Midbrain (tissue), 1 donor: ENCODE data around the gene MCUB.
"Not testable (repeated sequence)": the region's sequence is repeated elsewhere in the genome, so short reads cannot be mapped to it uniquely, and the experiment has no call there.

Experiments used
- DNase-seq: peaks from one replicate; lab custom pipeline; 2025; lab: John Stamatoyannopoulos, UW

MCUB gene

GRCh38 chr4:109627361-109627760, 67.3 kb downstream of the MCUB start:
- no peak for DNase-seq

GRCh38 chr4:109629775-109630174, 69.7 kb downstream of the MCUB start:
- no peak for DNase-seq

GRCh38 chr4:109631532-109632108, 71.6 kb downstream of the MCUB start:
- no peak for DNase-seq

GRCh38 chr4:109640644-109641043, 80.6 kb downstream of the MCUB start:
- no peak for DNase-seq

GRCh38 chr4:109645874-109646710, 86.0 kb downstream of the MCUB start:
- DNase-seq, result no peak

GRCh38 chr4:109648266-109648996, 88.4 kb downstream of the MCUB start:
- no peak for DNase-seq

GRCh38 chr4:109648997-109649575, 89.0 kb downstream of the MCUB start:
- no peak for DNase-seq

- no peak for DNase-seq
Observed at GRCh38 chr4:109649872-109650271, 89.8 kb downstream of the MCUB start.

GRCh38 chr4:109655396-109655795, 95.3 kb downstream of the MCUB start:
- no peak for DNase-seq

- DNase-seq, result no peak
Observed at GRCh38 chr4:109657854-109658418, 97.9 kb downstream of the MCUB start.

- no peak for DNase-seq
Observed at GRCh38 chr4:109658871-109659410, 98.9 kb downstream of the MCUB start.

GRCh38 chr4:109662116-109662515, 102.1 kb downstream of the MCUB start:
- no peak for DNase-seq

- DNase-seq, result no peak
Observed at GRCh38 chr4:109662771-109663170, 102.7 kb downstream of the MCUB start.

GRCh38 chr4:109665783-109666485, 105.9 kb downstream of the MCUB start:
- DNase-seq, result no peak

- DNase-seq, result no peak
Observed at GRCh38 chr4:109671350-109671749, 111.3 kb downstream of the MCUB start.

GRCh38 chr4:109672169-109672930, 112.3 kb downstream of the MCUB start:
- no peak for DNase-seq

GRCh38 chr4:109673303-109673702, 113.3 kb downstream of the MCUB start:
- DNase-seq, result no peak

- no peak for DNase-seq
Observed at GRCh38 chr4:109675181-109675580, 115.1 kb downstream of the MCUB start.

- DNase-seq, result no peak
Observed at GRCh38 chr4:109675843-109676242, 115.8 kb downstream of the MCUB start.

- no peak for DNase-seq
Observed at GRCh38 chr4:109676886-109677285, 116.8 kb downstream of the MCUB start.

GRCh38 chr4:109678472-109678871, 118.4 kb downstream of the MCUB start:
- DNase-seq, result not testable (repeated sequence)
